Measurements from ENCODE around the gene COMT. TPM values are rescaled to one million over a fixed set of nuclear protein-coding genes. Genes with fewer than 3 reads are reported as not detected.

Gene COMT
- total RNA-seq, 1 experiment from 2014 or later, result 165 TPM

DNA sequence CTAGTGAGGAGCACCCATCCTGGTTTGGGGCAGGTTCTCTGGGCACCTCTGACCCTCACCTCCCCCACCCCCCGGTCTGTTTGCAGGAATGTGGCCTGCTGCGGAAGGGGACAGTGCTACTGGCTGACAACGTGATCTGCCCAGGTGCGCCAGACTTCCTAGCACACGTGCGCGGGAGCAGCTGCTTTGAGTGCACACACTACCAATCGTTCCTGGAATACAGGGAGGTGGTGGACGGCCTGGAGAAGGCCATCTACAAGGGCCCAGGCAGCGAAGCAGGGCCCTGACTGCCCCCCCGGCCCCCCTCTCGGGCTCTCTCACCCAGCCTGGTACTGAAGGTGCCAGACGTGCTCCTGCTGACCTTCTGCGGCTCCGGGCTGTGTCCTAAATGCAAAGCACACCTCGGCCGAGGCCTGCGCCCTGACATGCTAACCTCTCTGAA is 26.9 kb downstream of the COMT start:
- no peak for DNase-seq (ENCODE audit: low read depth)

DNA sequence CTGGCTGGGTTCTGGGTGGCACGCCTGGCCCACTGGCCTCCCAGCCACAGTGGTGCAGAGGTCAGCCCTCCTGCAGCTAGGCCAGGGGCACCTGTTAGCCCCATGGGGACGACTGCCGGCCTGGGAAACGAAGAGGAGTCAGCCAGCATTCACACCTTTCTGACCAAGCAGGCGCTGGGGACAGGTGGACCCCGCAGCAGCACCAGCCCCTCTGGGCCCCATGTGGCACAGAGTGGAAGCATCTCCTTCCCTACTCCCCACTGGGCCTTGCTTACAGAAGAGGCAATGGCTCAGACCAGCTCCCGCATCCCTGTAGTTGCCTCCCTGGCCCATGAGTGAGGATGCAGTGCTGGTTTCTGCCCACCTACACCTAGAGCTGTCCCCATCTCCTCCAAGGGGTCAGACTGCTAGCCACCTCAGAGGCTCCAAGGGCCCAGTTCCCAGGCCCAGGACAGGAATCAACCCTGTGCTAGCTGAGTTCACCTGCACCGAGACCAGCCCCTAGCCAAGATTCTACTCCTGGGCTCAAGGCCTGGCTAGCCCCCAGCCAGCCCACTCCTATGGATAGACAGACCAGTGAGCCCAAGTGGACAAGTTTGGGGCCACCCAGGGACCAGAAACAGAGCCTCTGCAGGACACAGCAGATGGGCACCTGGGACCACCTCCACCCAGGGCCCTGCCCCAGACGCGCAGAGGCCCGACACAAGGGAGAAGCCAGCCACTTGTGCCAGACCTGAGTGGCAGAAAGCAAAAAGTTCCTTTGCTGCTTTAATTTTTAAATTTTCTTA is 27.8 kb downstream of the COMT start:
- no peak for DNase-seq (ENCODE audit: low read depth)

DNA sequence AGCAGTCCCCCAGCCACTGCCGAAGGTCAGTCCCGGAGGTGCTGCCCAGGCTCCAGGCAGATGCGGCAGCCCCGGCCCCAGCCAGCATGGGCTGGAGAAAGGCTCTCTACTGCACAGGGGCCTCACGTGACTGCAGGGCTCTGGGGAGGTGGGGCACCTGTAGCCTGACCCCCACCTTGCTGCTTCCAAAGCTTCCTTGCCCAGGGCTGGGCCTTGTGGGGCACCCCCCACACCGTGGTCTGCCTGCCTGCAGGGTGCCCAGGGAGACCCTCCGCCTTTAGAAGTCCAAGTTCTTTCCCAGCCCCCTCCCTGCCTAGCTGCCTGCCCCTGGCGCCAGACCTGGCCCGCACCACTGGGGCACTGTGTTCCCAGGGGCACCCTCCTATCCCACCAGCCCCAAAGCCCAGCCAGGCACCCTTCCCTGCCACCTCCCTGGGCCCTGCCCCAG is 28.5 kb downstream of the COMT start:
- DNase-seq (ENCODE audit: low read depth), result no peak

DNA sequence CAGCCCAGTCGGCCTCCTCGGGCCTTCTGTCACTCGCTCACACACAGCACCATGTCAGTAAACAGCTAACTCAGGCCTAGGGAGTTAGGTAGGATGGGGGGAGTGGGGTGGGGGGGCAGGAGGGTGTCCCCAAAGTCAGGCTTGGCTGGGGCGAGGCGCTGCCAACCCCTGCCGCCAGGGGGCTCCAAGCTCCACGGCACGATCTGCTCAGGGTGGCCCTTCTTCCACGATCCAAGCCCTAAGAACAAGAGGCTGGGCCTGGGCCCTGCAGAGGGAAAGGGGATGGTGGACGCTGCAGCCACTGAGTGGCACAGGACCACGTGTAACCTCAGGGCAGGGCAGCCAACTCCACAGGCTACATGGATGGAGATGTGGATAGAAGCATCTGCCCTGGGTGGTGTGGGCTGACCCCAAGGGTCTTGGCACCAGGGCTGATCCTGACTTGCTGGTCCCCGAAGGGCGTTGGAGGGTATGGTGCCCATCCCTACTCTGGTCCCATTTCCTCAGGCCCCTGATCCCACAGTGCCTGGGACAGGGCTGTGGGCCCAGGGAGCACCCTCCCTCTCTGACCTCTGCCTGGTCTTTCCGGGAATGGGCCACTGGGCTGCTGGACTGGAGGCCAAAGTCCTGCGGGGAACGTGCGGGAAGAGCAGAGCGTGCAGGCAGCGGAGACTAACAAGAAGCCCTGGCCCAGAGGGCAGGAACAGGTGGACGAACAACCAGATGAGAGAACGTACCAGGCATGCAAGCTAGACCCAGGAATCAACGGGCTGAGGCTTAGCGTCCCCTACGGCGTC is 29.1 kb downstream of the COMT start:
- DNase-seq (ENCODE audit: low read depth), result peak; percentile 44

DNA sequence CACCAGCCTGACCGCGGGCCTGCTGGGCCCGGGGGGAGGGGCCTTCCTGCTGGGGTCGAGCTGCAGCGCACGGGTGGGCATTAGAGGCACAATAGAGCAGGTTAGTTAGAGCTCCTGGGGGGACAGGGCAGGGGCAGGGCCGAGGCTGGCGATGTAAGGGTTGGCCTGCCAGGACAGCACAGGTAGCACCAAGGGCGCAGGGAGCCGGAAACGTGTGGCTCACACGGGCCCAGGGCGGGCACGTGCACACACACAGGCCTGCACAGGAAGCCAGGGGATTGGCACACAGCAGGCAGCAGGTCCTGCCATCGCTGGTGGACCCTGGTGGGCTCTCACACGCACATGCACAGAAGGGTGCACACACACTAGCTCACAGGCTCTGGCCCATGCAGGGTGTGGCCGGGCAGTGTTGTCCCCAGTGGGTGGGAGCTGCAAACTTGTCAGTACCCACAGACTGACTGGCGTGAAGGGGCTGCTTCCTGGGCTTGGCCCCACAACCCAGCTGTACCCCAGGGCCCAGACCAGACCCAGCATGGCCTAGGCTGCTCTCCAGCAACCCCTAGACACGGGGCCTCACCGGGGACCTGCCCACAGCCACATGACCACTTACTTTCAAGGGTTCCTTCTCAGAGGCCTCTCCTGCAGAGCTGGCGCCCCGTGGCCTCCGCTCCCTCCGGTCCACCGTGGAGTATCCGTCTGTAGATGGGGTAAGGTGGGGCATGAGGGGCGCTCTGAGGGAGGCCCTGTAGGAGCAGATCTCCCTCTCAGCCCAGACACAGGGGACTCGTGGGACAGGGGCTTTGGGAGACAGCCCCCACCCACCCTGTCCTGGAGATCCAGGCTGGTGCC is 29.9 kb downstream of the COMT start:
- no peak for DNase-seq (ENCODE audit: low read depth)

DNA sequence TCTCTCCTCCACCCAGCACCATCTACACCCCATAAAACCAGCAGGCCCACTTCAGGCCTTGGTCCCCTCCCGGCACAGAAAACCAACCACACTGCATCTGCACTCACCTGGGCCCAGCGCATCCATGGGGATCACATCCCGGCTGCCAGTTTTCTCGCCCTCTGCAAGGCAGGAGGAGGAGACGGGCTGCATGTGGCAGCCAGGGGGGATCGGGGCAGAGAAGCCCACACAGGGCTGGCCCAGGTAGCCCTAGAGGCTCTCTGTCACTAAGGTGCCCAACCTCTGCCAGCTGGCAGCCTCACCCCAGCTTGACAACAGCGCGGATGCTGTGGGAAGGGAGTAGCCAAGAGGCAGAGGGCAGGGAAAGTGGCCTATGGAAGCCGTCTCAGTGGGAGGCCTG is 30.7 kb downstream of the COMT start:
- DNase-seq (ENCODE audit: low read depth), result no peak

DNA sequence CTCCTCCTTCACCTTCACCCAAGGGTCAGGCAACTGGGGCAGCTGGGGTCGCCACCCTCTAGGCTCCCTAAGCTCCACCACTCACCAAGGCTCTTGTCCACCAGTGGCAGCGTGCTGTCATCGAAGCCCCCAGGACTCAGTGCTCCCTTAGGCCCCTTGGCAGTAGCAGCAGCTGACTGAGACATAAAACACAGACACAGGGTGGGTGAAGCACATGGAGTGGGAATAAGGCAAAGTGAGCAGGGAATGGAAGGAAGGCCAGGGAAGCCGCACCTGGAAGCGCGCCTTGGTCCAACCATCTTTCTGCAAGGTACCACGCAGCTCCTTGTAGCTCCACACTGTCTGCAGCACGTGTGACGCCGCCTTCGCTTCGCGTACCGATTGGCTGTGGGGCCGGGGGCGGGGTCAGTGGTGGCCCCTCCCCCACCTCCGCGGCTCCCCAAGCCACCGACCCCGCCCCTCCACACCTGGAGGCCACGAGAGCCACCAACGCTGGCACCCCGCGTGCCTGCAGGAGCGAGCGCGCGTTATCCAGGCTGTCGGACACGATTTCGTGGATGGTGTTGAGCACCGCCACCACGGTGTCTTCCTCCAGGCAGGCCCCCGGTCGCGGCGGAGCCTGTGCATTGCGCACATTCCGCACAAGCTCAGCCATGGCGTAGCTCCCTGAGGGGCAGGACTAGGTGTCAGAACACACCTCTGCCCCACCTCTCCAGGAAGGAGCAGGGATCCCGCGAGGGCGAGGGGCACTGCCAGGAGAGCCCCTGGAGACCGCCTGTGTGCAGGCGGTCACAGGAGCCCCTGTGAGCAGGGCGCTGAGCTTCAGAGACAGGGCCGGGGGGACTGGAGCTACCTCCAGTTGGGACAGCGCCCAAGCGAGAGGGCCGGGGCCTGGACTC is 31.3 kb downstream of the COMT start:
- no peak for DNase-seq (ENCODE audit: low read depth)

DNA sequence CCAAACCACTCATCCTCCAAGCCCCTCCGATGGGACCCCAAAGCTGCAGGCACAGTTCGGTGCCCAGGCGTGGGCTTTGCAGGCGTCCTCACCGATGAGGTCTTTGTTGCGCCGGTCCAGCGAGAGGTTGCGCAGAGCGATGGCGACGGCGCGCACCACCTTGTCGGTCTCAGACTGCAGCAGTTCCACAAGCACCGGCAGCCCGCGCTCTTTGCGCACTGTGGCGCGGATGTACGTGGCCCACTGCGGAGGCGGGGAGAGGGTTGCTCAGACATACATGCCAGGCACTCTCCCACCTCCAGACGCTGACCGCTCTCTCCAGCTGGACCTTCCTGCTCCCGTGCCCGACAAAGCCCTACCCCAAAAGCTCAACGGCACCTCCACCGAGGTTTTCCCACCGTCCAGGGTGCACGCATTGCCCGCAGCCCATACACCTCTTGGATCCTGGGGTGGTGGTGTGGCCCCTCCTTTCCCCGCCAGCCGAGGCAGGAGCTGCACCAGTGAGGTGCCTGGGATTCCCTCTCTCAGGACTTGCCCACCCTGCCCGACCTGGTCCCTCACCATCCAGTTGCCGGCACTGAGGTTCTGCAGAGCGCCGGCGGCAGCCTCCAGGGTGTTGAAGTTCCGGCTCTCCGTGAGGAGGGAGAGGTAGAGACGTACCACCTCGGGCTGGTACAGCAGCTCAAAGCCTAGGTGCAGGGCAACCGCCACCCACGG is 32.1 kb downstream of the COMT start:
- no peak for DNase-seq (ENCODE audit: low read depth)

DNA sequence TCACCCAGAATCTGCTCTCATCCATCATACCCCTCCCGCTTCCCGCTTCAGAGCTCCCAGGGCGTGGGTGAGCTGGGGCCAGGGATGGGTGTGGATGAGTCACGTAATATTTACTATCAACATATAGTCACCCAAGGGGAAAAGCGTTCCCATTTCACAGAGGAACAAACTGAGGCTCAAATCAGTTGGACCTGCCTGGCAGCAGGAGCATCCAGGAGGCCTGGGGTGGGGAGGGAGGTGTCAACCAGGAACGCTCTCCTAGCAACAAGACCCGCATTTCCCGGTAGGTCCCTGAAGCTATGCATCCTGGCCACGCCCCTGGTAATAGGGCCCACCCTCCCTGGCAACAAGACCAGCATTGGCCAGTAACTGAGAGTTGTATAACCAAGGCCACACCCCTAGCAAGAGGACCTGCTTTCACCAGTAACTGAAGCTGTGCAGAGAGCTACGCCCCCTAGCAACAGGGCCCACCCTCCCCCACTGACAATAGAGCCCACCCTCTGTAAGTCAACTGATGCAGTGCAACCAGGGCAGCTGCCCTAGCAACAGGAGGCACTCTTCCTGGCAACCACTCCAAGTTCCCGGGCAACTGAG is 32.8 kb downstream of the COMT start:
- peak; percentile 67 for DNase-seq (ENCODE audit: low read depth)

DNA sequence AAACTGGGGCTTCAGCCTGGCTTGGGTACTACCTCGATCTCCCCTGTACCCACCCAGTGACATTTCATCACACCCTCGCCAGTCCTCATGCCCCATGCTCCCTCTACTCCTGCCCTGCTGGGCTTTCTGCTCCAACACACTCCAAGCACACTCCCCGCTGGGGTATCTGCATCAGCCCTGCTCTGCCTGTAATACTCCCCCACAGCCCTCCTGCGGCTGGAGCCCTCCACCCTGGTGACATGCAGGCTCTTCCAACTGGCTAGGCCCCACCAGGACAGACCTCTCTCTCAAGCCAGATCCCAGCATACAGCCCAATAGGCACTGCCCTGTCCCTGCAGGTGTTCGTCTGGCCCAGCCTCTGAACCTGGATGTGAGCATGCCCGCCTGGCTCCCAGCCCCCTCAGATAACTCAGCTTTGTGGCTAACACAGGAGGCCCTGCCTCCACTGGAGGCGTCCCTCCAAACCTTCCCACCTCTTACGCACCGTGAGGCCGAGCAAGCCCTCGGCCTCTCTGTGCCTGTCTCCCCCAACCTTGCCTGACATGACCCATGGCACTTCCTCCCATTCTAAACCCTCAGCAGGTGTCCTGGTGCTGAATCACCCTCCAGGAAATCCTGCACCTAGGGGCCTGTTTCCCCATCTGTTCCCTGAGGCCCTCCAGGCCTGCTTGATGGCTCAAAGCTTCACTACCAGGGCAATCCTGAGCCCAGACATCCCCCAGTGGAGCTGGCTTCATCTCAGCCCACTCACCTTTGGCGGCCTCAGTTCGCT is 33.5 kb downstream of the COMT start:
- peak; percentile 81 for DNase-seq (ENCODE audit: low read depth)

DNA sequence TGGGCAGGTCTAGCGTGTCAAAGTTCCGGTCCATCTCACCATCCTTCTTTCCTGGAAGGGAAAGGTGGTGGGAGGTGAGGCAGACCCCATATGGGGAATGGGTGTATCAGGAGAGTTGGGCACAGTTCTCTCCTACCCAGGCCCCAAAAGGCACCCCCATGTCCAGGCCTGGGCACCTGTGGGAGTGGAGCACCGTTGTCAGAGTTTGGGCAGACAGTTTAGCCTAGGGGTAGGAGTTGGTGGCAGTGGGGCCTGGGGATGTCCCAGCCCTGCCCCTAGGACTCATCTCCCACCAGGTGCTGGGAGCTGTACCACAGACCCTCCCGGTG is 34.1 kb downstream of the COMT start:
- no peak for DNase-seq (ENCODE audit: low read depth)

DNA sequence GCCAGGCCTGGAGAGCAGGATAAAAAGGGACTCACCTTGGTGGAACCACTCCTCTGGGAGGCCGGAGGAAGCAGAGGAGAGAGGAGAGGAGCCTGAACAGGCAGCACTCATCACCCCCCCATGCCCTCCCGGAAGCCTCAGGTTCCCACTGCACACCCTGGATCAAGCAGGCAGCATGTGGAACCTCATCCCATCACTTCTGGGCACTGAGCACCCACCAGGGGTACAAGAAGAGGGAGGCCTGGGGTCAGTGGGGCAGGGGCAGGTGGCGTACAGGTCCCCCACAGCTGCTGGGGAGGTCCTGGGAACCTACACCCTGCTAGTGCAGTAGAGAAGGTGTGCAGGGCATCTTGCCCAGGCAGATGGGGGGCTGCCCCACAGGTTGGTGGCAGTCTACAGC is 35.1 kb downstream of the COMT start:
- no peak for DNase-seq (ENCODE audit: low read depth)

DNA sequence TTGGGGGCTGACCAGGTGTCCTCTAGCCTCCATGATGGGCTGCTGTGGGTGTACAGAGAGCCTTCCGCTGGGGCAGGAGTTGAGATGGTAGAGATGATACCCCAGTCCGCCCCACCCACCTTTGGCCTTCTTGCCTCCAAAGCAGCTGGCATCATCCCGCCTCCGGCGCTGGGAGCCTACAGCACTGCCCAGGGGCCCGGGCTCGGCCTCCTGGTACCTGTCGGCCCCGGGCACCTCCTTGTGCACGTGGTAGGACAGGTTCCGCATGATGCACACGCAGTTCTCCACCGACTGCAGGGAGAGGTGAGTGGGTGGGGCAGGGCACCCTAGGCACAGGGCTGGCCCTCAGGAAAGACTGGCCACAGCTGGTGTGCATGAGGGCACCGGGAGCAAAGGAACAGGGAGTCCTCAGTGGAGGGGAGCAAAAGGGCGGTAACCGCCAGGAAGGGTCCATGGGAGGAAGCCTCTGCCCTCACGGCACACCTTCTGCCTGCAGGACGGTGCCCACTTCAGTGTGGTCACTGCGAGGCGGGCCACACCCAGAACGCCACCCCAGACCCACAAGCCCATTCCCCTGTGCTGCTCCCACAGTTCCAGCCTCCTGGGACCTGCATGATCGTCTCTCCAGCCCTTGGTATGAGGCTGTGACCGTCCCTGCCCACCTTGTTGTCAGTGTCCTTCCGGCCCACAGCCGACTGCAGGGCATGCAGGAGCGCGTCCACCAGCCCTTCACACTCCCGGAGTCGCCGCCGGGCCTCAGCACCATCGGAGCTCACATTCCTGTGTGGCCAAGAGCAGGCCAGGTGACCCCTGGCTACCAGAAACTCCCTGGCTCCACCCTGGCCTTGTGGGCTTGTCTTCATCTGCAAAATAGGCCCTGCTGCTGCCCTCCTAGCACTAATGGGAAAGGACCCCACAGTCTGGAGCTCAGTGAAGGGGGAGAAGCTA is 36.0 kb downstream of the COMT start:
- DNase-seq (ENCODE audit: low read depth), result no peak

DNA sequence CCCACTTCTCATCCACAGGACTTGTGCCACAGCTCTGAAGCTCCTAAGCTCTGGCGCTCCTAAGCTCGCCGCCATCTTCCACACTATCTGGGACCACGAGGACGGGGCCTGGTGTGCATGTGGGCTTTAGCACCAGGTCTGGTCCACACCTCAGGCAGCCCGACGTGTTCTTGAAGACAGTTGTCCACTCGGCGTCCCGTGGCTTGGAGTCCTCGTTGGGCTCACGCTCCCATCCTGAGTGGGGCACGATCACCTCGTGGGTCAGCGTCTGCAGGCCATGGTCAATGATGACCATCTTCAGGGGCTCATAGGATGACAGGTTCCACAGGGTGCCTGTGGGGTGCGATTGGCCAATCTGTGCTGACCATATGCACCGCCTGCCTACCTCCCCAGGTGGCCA is 37.2 kb downstream of the COMT start:
- DNase-seq (ENCODE audit: low read depth), result no peak

DNA sequence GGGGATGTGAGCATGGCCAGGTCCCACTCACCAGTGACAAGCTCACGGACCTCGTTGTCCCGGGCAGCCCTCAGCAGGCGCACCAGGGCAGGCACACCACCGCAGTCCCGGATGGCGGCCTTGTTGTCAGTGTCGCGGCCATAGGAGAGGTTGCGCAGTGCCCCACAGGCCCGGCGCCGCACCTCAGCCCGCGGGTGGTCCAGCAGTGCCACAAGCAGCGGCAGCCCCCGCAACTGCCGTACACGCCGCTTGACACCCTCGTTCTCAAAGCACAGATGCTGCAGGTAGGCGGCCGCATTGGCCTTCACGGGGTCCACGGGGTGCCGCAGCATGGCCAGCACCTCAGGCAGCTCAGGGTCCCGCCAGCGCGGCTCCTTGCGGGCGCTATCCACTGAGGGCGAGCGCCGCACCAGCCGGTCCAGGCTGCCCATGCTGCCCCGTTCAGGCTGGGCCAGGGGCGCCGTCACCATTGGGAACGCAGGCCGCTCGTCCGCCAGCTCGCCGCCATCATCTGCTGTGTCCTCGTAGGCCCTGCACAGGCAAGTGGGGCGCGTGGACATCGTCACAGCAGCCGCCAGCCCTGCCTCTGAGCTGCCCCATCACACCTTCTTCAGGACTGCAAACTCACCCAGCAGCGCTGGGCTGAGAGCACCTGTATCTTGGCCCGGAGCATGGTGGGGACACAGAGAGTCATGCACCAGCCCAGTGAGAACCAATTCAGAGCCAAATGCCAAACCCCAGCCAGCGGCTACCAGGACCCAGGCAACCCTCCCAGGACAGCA is 38.3 kb downstream of the COMT start:
- no peak for DNase-seq (ENCODE audit: low read depth)

DNA sequence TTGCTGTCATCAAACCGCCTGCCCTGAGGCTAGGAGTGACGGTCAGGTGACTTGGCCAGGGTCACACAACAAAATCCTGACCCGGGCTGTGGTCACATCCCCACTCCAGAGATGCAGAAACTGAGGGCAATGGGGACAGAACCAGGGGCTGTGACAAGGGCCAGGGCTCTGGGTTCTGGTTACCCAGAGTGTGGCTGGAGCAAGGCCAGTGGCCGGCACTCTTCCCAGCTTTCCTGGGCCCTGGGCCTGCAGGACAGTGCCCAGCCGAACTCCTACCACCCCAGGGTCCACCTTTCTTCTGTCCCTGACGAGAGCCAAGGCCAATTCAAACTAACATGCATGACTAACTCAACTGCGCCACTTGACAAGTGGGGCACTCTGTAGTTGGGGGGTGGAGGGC is 39.2 kb downstream of the COMT start:
- no peak for DNase-seq (ENCODE audit: low read depth)

Data from HT1080 (cell line).